ENCODE results near the gene SCYL1.

SCYL1 gene

GRCh38 chr11:65537620-65538231 is 12.8 kb downstream of the SCYL1 start:
- no peak for DNase-seq

GRCh38 chr11:65538232-65538914 is 13.5 kb downstream of the SCYL1 start:
- no peak for DNase-seq

- no peak for DNase-seq
Measured at GRCh38 chr11:65538915-65539743, 14.2 kb downstream of the SCYL1 start.

- DNase-seq: no peak
Measured at GRCh38 chr11:65539744-65540289, 14.9 kb downstream of the SCYL1 start.

GRCh38 chr11:65540290-65541092 is 15.6 kb downstream of the SCYL1 start:
- DNase-seq: peak; percentile 87

- DNase-seq: no peak
Measured at GRCh38 chr11:65541093-65541982, 16.5 kb downstream of the SCYL1 start.

- no peak for DNase-seq
Measured at GRCh38 chr11:65542738-65543390, 18.0 kb downstream of the SCYL1 start.

- no peak for DNase-seq
Measured at GRCh38 chr11:65545853-65546216, 21.0 kb downstream of the SCYL1 start.

GRCh38 chr11:65546217-65546958 is 21.5 kb downstream of the SCYL1 start:
- DNase-seq: peak; percentile 98

- DNase-seq: peak; percentile 49
Measured at GRCh38 chr11:65547446-65548125, 22.7 kb downstream of the SCYL1 start.

GRCh38 chr11:65548395-65548794 is 23.5 kb downstream of the SCYL1 start:
- DNase-seq: no peak

GRCh38 chr11:65549096-65549495 is 24.2 kb downstream of the SCYL1 start:
- no peak for DNase-seq

- DNase-seq: peak; percentile 74
Measured at GRCh38 chr11:65551572-65552387, 26.9 kb downstream of the SCYL1 start.

- DNase-seq: no peak
Measured at GRCh38 chr11:65552388-65552951, 27.6 kb downstream of the SCYL1 start.

GRCh38 chr11:65553301-65554001 is 28.6 kb downstream of the SCYL1 start:
- DNase-seq: peak; percentile 87

- no peak for DNase-seq
Measured at GRCh38 chr11:65554057-65554818, 29.4 kb downstream of the SCYL1 start.

GRCh38 chr11:65554842-65555430 is 30.1 kb downstream of the SCYL1 start:
- DNase-seq: no peak

Data from CD4-positive, alpha-beta T cell treated with Interleukin-15 for 1 hour (primary cell).